ENCODE measurements around the gene PTEN.

- TF ChIP-seq CTCF (IDR thresholded peaks at IDR 0.05) (no peak), EZH2 (IDR thresholded peaks at IDR 0.05) (no peak), EZH2phosphoT487 (IDR thresholded peaks at IDR 0.05) (no peak)
These were observed 79.6 kb downstream of the PTEN start for GRCh38 chr10:87942884-87943527.
